HG03025 (cell line): ENCODE results near the gene SUPT5H.

Experiments used
- ATAC-seq: cut with Tn5 transposase; IDR thresholded peaks from one replicate; pipeline ENCODE4 v1.9.1; 2021; ENCODE audit warnings: mild to moderate bottlenecking, moderate library complexity; ENCODE audit not compliant: unreplicated experiment, low FRiP score

The SUPT5H gene

DNA sequence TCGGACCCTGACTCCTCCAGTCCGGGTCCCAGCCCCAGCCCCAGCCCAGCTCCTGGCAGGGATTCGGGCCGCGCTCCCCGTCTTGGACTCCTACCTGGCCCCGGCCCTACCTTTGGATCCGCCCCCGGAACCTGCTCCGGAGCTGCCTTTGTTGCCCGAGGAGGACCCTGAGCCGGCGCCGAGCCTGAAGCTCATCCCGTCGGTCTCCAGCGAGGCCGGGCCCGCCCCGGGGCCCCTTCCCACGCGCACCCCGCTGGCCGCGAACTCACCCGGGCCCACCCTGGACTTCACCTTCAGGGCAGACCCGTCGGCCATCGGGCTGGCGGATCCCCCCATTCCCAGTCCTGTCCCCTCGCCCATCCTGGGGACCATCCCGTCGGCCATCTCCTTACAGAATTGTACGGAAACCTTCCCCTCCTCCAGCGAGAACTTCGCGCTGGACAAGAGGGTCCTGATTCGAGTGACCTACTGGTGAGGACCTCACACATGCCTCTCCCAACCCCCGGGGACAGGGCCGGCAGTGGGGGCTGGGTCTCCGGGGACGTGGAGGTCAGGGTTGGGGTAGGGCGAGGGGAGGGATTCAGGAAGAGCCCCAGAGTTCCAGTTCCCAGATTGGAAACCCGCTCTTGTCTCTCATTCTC lies 70.3 kb downstream of the SUPT5H start:
- ATAC-seq: no peak

GRCh38 chr19:39516270-39516669 lies 70.9 kb downstream of the SUPT5H start:
- no peak for ATAC-seq

DNA sequence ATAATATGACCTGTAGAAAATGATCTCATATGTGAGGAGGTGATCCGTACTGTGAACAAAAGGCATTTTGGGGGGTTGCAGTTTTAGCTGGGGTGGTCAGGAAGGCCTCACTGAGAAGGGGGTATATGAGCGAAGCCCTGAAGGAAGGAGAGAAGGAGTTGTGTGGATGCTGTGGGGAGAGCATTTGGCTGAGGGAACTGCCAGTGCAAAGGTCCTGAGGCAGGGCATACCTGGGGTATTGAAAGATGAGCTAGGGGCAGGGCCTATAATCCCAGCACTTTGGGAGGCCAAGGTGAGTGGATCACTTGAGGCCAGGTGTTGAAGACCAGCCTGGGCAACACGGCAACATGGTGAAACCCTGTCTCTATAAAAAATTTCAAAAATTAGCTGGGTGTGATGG lies 72.0 kb downstream of the SUPT5H start:
- no peak for ATAC-seq

DNA sequence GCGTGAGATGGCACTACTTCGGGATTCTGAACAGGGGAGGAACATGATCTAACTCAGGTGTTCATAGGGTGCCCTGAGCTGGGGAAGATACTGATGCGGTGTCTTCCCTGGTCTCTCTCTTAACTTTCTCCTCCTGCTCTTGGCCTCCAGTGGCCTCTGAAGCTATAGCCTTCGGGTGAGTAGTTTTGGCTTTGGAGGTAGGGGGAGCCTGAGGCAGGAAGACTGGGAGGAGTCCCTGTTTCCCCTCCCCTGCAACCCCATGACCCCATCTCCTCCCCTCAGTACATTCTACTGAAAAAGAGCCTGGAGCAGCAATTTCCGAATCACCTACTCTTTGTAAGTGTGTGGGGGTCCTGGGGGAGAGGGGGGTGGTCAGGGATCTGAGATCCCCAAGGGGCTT lies 73.1 kb downstream of the SUPT5H start:
- no peak for ATAC-seq

DNA sequence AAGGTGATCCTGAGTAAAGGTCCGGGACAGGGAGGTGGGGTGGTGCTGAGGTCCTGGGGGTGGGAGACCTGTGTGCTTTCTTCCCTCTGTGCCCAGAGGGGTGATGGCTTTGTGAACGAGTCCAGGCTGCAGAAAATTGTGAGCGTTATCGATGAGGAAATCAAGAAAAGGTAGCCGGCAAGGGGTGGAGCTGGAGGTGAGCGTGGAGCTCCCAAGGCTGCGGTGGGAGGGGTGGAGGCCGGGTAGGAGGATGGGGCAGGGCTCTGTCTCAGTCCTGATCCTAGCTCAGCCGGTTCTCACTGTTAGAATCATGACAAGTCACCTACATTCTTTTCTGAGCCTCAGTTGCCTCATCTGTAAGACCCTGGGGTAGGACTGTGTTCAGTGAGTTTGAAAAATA lies 73.6 kb downstream of the SUPT5H start:
- no peak for ATAC-seq

DNA sequence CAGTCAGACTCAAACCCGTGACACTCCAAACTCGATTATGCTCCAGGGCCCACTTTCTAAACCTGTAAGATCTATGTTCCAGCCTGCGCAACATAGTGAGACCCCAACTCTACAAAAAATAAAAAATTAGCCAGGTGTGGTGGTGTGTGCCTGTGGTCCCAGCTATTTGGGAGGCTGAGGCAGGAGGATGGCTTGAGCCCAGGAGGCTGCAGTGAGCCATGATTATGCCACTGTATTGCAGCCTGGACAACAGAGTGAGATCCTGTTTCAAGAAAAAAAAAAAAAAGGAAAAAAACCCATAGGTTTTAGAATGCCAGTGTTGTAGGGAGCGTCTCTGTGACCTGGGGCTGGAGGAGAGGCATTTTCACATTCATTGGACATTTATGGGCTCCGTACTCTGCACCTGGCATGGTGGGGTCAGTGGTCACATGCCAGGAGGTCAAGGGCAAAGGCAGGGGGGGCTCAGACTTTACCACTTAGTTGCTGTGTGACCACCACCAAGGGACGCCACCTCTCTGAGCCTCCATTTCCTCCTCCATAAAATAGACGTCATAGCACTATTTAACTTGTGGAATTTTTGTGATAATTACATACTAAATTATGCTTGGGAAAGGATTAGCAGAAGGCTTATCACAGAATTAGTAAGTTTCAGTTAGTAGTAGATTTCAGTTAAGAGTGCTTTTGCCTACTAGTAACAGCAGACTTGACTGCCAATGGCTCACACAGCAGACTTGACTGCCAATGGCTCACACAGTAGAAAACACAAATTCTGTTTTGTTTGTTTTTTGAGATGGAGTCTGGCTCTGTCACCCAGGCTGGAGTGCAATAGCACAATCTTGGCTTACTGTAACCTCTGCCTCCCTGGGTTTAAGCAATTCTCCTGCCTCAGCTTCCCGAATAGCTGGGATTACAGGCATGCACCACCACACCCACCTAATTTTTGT lies 75.4 kb downstream of the SUPT5H start:
- ATAC-seq: no peak

DNA sequence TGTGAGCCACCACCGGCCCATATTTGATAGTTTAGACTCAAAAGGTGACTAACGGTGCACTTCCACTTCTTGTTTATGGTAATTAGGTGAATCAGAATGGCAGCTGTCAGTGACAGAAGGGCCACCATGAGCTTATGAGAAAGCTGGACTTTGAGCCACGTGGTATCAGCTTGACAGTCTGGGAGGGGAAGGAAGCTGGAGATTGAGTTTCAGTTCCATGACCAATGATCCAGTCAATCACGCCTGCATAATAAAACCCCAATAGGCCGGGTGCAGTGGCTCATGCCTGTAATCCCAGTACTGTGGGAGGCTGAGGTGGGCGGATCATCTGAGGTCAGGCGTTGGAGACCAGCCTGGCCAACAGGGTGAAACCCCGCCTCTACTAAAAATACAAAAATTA lies 79.1 kb downstream of the SUPT5H start:
- no peak for ATAC-seq

GRCh38 chr19:39525205-39525604 lies 79.8 kb downstream of the SUPT5H start:
- ATAC-seq: no peak
